GM20000 (cell line): ENCODE results near the gene FMN1.

Experiments used
- DNase-seq: peaks from one replicate; pipeline ENCODE4 v3.0.0; 2012; ENCODE audit warnings: low spot score
- TF ChIP-seq, protein P1 (sequence below): IDR thresholded peaks from 2 replicates; pipeline ENCODE4 v1.5.1; 2012; ENCODE audit warnings: mild to moderate bottlenecking, control low read depth; ENCODE audit errors: extremely low read depth, missing control alignments

Gene FMN1

DNA sequence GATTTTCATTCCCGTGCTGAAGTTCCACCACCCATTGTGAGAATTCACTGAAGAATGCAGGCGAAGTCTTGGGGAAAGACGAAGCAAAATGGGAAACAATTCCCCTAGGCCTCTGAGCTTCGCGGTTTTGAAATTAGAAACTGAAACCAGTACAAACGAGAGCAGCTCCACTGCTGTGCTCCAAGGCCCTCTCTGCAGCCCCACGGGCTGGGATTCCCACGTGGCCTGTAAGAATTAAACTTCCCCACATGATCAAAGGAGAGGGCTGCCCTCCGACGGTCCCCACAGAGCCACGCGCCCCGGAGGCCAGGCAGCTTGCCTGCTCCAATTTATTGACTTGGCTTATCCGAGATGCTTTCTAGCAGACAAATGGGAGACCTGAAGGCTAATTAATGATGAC lies 332.8 kb downstream of the FMN1 start:
- TF ChIP-seq, protein P1, sequence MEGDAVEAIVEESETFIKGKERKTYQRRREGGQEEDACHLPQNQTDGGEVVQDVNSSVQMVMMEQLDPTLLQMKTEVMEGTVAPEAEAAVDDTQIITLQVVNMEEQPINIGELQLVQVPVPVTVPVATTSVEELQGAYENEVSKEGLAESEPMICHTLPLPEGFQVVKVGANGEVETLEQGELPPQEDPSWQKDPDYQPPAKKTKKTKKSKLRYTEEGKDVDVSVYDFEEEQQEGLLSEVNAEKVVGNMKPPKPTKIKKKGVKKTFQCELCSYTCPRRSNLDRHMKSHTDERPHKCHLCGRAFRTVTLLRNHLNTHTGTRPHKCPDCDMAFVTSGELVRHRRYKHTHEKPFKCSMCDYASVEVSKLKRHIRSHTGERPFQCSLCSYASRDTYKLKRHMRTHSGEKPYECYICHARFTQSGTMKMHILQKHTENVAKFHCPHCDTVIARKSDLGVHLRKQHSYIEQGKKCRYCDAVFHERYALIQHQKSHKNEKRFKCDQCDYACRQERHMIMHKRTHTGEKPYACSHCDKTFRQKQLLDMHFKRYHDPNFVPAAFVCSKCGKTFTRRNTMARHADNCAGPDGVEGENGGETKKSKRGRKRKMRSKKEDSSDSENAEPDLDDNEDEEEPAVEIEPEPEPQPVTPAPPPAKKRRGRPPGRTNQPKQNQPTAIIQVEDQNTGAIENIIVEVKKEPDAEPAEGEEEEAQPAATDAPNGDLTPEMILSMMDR: no peak
- DNase-seq: no peak

DNA sequence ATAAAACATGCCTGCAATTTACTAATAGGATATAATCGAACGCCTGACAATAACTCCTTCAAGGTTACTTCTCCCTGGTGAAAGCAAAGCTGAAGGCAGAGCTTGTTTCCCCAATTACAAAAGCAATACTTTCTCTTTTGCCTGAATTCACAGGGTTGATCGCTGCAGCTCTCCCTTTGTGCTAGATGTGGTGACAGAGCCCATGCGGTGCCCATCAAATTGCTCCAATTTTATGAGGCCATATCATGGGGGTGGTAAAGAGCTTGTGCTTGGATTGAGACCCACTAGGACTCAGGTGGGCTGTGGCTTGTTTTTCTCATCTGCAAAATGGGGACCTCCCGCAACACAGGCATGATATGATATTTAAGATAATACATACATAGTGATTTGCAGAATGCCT lies 333.3 kb downstream of the FMN1 start:
- TF ChIP-seq, protein P1: no peak

DNA sequence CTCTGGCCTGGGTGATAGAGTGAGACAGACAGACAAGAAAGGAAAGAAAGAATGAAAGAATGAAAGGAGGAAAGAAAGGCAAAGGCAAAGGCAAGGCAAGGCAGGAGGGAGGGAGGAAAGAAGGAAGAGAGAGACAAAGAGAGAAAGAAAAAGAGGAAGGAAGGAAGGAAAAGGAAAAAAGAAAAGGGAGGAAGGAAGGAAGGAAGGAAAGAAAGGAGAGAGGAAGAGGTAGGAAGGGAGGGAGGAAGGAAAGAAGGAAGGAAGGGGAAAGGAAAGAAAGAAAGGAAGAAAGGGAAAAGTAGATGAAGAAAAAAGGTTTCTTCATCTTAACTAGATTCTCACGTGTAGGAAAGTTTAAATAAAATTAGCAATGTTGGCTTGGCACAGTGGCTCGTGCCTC lies 334.5 kb downstream of the FMN1 start:
- DNase-seq: no peak
- TF ChIP-seq, protein P1: no peak

More for the DNA sequence above, 333.3 kb downstream of the FMN1 start:
- DNase-seq: no peak

DNA sequence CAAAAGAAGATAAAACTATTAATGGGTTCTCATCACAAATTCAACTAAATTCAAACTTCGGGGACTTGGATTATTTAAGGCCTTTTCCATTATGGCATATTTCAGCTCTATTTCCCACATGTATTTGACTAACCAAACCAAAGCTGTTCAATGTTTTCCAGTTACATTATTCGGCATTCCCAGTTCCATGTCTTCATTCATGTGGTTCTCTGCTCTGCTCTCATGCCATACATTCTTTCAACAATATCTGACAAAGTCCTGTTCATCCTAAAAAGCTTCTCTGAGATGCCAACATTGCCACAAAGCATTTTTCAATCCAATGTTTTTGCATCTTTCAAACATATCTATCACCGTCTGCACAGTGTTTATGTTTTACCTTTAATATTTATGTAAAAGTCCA lies 335.3 kb downstream of the FMN1 start:
- TF ChIP-seq, protein P1: no peak
- DNase-seq: no peak

DNA sequence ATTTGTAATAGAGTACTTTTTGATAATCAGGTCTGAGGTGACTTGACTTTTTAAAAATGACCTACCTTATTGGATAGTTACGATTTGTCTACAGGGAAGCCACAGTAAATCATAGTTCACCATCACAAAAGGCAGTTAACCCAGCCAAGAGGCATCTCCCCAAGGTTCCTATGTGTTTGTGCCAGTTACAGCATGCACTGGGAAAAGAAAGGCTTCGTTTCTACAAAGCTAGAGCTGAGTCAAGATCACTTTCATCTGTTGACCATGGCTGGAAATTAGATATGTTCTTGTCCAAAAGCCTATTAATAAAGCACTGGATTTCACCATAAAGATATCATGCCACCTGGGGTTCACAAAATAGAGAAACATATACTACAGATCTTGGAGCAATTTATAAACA lies 336.8 kb downstream of the FMN1 start:
- TF ChIP-seq, protein P1: no peak

DNA sequence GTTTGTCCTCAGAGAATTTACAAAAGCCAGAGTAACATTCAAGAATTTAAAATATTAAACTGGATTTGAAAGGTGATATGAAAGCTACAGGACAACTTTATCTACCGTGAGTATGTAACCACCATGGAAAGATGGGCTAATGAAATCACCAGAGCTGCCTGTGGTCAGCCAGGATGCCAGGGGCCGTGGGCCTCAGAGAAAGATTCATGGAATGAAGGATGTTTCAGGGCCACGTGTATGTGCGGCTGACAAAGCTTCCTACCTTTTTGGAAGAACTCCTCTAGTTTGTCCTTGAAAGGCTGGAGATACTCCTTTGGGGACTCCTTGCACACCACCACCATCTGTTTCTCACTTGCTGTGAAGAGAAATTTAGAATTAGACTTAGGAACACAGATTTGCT lies 337.8 kb downstream of the FMN1 start:
- DNase-seq: no peak
- TF ChIP-seq, protein P1: no peak

More for the DNA sequence above, 336.8 kb downstream of the FMN1 start:
- DNase-seq: no peak

DNA sequence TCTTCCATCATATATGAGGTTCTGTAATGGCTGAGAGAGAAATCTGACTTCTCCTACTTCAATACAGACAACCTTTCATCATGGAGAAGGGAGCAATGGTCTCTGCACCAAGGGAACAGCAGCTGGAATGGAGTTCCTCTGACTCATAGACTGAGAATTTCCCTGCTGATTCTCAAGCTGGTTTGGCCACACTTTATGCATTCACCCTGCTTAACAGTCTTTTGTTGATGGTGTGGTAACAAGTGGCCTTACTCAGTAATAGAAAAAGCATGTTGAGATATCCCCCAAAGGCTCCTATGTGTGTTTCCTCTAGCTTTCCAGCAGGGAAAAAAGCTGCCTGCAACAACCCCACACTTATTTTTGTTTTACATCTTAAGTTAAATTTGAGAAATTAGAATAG lies 338.6 kb downstream of the FMN1 start:
- TF ChIP-seq, protein P1: no peak
- DNase-seq: no peak
